Stomach (tissue), 9 donors: Measurements from ENCODE around the gene HUS1. TPM values are rescaled to one million over a fixed set of nuclear protein-coding genes. Genes with fewer than 3 reads are reported as not detected.

Experiments
- DNase-seq, 2 donors: peaks; one replicate each; pipeline versions ENCODE4 v3.0.0 to v3.0.0-alpha.2; 2013 to 2019
- H3K27ac ChIP-seq, 5 donors: fragments of 200-600 bp in 4 of 5; sonication (generic) in 4 of 5; one replicate each; pipeline ENCODE4 v1.5.1; 2013 to 2019; ENCODE audit warnings: mild to moderate bottlenecking in 1 of 5, moderate library complexity in 1 of 5
- H3K27me3 ChIP-seq, 3 donors: fragments of 200-600 bp; sonication (generic); one replicate each; pipeline ENCODE4 v1.5.1; 2017 to 2019; ENCODE audit warnings: mixed run types in 1 of 3
- H3K36me3 ChIP-seq, 4 donors: fragments of 200-600 bp; sonication (generic); 1 replicate in 3 of 4; 2 replicates in 1 of 4; pipeline ENCODE4 v1.5.1; 2016 to 2019
- H3K4me1 ChIP-seq, 4 donors: fragments of 200-600 bp; sonication (generic); one replicate each; pipeline ENCODE4 v1.5.1; 2016 to 2019
- H3K4me3 ChIP-seq, 4 donors: fragments of 200-600 bp; sonication (generic) in 3 of 4; one replicate each; pipeline ENCODE4 v1.5.1; 2016 to 2019; ENCODE audit warnings: mild to moderate bottlenecking in 1 of 4
- H3K9me3 ChIP-seq, 4 donors: fragments of 200-600 bp; sonication (generic); one replicate each; pipeline ENCODE4 v1.5.1; 2016 to 2019
- CTCF ChIP-seq, 7 experiments: fragments of 450-650 bp in 4 of 7; fragments of 200-600 bp in 3 of 7; sonication (generic) in 3 of 7; IDR thresholded peaks; one replicate each; pipeline ENCODE4 v1.5.1; 2016 to 2019; ENCODE audit warnings: antibody characterized with exemption in 7 of 7, control low read depth in 2 of 7, mild to moderate bottlenecking in 1 of 7
- EP300 ChIP-seq: sonication (generic); formaldehyde crosslinking; IDR thresholded peaks from one replicate; pipeline ENCODE4 v1.6.1; 2017; ENCODE audit warnings: antibody characterized with exemption
- POLR2A ChIP-seq, 4 donors: fragments of 450-650 bp; IDR thresholded peaks; one replicate each; pipeline ENCODE4 v1.6.1; 2016; ENCODE audit warnings: antibody characterized with exemption in 4 of 4, control low read depth in 2 of 4, mild to moderate bottlenecking in 1 of 4, moderate library complexity in 1 of 4
- POLR2AphosphoS5 ChIP-seq, 3 donors: sonication (generic); formaldehyde crosslinking; IDR thresholded peaks; one replicate each; pipeline ENCODE4 v1.6.1; 2016; ENCODE audit warnings: antibody characterized with exemption in 3 of 3
- WGBS, 5 donors: extraction: QIAGEN DNeasy Blood & Tissue Kit in 3 of 5; methylation state at CpG; one replicate each; pipeline versions ENCODE4 v1.1.5 to v1.1.7; 2013 to 2018; 5-methylcytosine and 5-hydroxymethylcytosine counted together
- intact Hi-C: fragments of 100-400 bp; cut with DNase I; formaldehyde crosslinking; loops from one replicate; pipeline ENCODE4 v1.15.1; 2023; ENCODE audit warnings: low total_unique reads
- polyA plus RNA-seq, 3 donors: library from polyadenylated mRNA; stranded (reverse); fragments of 200-250 nt; gene quantifications; one replicate each; pipeline ENCODE4 v1.2.3, GENCODE V29; 2013
- total RNA-seq, 5 donors: library from RNA; depleted of rRNA; stranded (reverse); fragments of >200 nt; gene quantifications; one replicate each; pipeline versions ENCODE4 v1.1.0 to v1.2.3, GENCODE V29; 2014 to 2016
- donor health status: healthy with polysubstance abuse.
- donor health status: Bipolar disorder and iron deficiency.
- donor health status: healthy.

The HUS1 gene
- total and polyA plus RNA-seq, 8 donors: 5.9 to 69.2 (median 11.1) TPM

GRCh38 chr7:47967123-47967522 lies 12.3 kb downstream of the HUS1 start:
- no peaks in the 10 kb centered on the region for H3K27me3 ChIP-seq
- no peak overlapping the region for H3K27ac ChIP-seq
- 92 to 96% (median 93%) methylated on average over 5 of the region's 5 CpGs for WGBS, 5 donors
- no peak for TF ChIP-seq CTCF (IDR thresholded peaks at IDR 0.05)
- no peak for TF ChIP-seq EP300
- no peak for TF ChIP-seq POLR2A (IDR thresholded peaks at IDR 0.05)
- no peak for TF ChIP-seq POLR2AphosphoS5 (IDR thresholded peaks at IDR 0.05)
- H3K4me3 ChIP-seq: no peak overlapping the region
- intact Hi-C loops: no loop called here
- no peak for DNase-seq
- H3K9me3 ChIP-seq: no peaks in the 10 kb centered on the region
- H3K4me1 ChIP-seq: peaks cover 0 to 14% (median 0%) of the 10 kb centered on the region in 4 donors
- H3K36me3 ChIP-seq: peaks cover 60 to 92% (median 81%) of the 10 kb centered on the region in 4 donors

- TF ChIP-seq POLR2A (IDR thresholded peaks at IDR 0.05) (no peak), CTCF (IDR thresholded peaks at IDR 0.05) (no peak)
- intact Hi-C loops: no loop called here
- no peaks in the 10 kb centered on the region for H3K9me3 ChIP-seq
- H3K36me3 ChIP-seq: peaks cover 62 to 92% (median 83%) of the 10 kb centered on the region in 4 donors
- no peak overlapping the region for H3K4me3 ChIP-seq
- no peak for DNase-seq
- no peak overlapping the region for H3K27ac ChIP-seq
- WGBS, 5 donors: 84 to 95% (median 92%) methylated on average over 5 of the region's 5 CpGs
- H3K27me3 ChIP-seq: no peaks in the 10 kb centered on the region
- H3K4me1 ChIP-seq: peaks cover 0 to 7% (median 0%) of the 10 kb centered on the region in 4 donors
Measured at GRCh38 chr7:47965456-47965855, 14.0 kb downstream of the HUS1 start.

GRCh38 chr7:47962262-47962661 lies 17.2 kb downstream of the HUS1 start:
- Histone ChIP-seq H3K4me3 (no peak overlapping the region), H3K36me3 (peaks cover 48 to 75% (median 68%) of the 10 kb centered on the region in 4 donors), H3K9me3 (no peaks in the 10 kb centered on the region), H3K4me1 (no peaks in the 10 kb centered on the region), H3K27ac (no peak overlapping the region), H3K27me3 (no peaks in the 10 kb centered on the region)
- DNase-seq: no peak
- intact Hi-C loops: no loop called here
- WGBS, 5 donors: 84 to 96% (median 88%) methylated on average over 3 of the region's 3 CpGs
- no peak for TF ChIP-seq POLR2AphosphoS5 (IDR thresholded peaks at IDR 0.05)
- TF ChIP-seq EP300: no peak
- no peak for TF ChIP-seq CTCF (IDR thresholded peaks at IDR 0.05)
- no peak for TF ChIP-seq POLR2A (IDR thresholded peaks at IDR 0.05)

- no peak for DNase-seq
- 70 to 86% (median 79%) methylated on average over 6 of the region's 6 CpGs for WGBS, 5 donors
- Histone ChIP-seq H3K27ac (no peak overlapping the region), H3K36me3 (peaks cover 10 to 51% (median 49%) of the 10 kb centered on the region in 4 donors), H3K4me3 (no peak overlapping the region), H3K27me3 (no peaks in the 10 kb centered on the region), H3K9me3 (no peaks in the 10 kb centered on the region), H3K4me1 (no peaks in the 10 kb centered on the region)
- no peak for TF ChIP-seq POLR2AphosphoS5 (IDR thresholded peaks at IDR 0.05)
- TF ChIP-seq EP300: no peak
- no peak for TF ChIP-seq CTCF (IDR thresholded peaks at IDR 0.05)
- no peak for TF ChIP-seq POLR2A (IDR thresholded peaks at IDR 0.05)
- intact Hi-C loops: no loop called here
Measured at GRCh38 chr7:47957156-47957555, 22.3 kb downstream of the HUS1 start.
